ENCODE results near the gene CSGALNACT2.
"Not testable (repeated sequence)": the region's sequence is repeated elsewhere in the genome, so short reads cannot be mapped to it uniquely, and the experiment has no call there.

The CSGALNACT2 gene

GRCh38 chr10:43177595-43177994 lies 39.4 kb downstream of the CSGALNACT2 start:
- no peak for DNase-seq (ENCODE audit: low spot score)
- FAIRE-seq: no peak

- FAIRE-seq (no peak), DNase-seq (ENCODE audit: low spot score) (no peak)
These were observed 42.9 kb downstream of the CSGALNACT2 start for GRCh38 chr10:43181146-43181545.

- peak; percentile 62 for FAIRE-seq
- not testable (repeated sequence) for DNase-seq (ENCODE audit: low spot score)
These were observed 45.5 kb downstream of the CSGALNACT2 start for GRCh38 chr10:43183764-43184163.

- FAIRE-seq: no peak
- no peak for DNase-seq (ENCODE audit: low spot score)
These were observed 47.9 kb downstream of the CSGALNACT2 start for GRCh38 chr10:43186150-43186549.

GRCh38 chr10:43187213-43187612 lies 49.0 kb downstream of the CSGALNACT2 start:
- DNase-seq (ENCODE audit: low spot score) (no peak), FAIRE-seq (no peak)

- FAIRE-seq: no peak
- no peak for DNase-seq (ENCODE audit: low spot score)
These were observed 50.5 kb downstream of the CSGALNACT2 start for GRCh38 chr10:43188702-43189101.

GRCh38 chr10:43190289-43190688 lies 52.0 kb downstream of the CSGALNACT2 start:
- FAIRE-seq (no peak), DNase-seq (ENCODE audit: low spot score) (no peak)

- FAIRE-seq (no peak), DNase-seq (ENCODE audit: low spot score) (no peak)
These were observed 52.5 kb downstream of the CSGALNACT2 start for GRCh38 chr10:43190775-43191174.

GRCh38 chr10:43192884-43193283 lies 54.6 kb downstream of the CSGALNACT2 start:
- peak; percentile 62 for FAIRE-seq

GRCh38 chr10:43193496-43194080 lies 55.3 kb downstream of the CSGALNACT2 start:
- DNase-seq (ENCODE audit: low spot score): no peak
- FAIRE-seq: peak; percentile 80

More at GRCh38 chr10:43192884-43193283, 54.6 kb downstream of the CSGALNACT2 start:
- DNase-seq (ENCODE audit: low spot score): no peak

- FAIRE-seq (peak; percentile 87), DNase-seq (ENCODE audit: low spot score) (no peak)
These were observed 56.0 kb downstream of the CSGALNACT2 start for GRCh38 chr10:43194266-43194665.

GRCh38 chr10:43194859-43195258 lies 56.6 kb downstream of the CSGALNACT2 start:
- no peak for DNase-seq (ENCODE audit: low spot score)
- peak; percentile 89 for FAIRE-seq

- DNase-seq (ENCODE audit: low spot score) (no peak), FAIRE-seq (no peak)
These were observed 57.3 kb downstream of the CSGALNACT2 start for GRCh38 chr10:43195557-43195956.

GRCh38 chr10:43196131-43196980 lies 58.1 kb downstream of the CSGALNACT2 start:
- no peak for DNase-seq (ENCODE audit: low spot score)
- FAIRE-seq: peak; percentile 90

GRCh38 chr10:43196981-43197833 lies 59.0 kb downstream of the CSGALNACT2 start:
- FAIRE-seq: peak; percentile 78

GRCh38 chr10:43197834-43198681 lies 59.8 kb downstream of the CSGALNACT2 start:
- peak; percentile 23 for FAIRE-seq

More at GRCh38 chr10:43196981-43197833, 59.0 kb downstream of the CSGALNACT2 start:
- peak; percentile 12 for DNase-seq (ENCODE audit: low spot score)

GRCh38 chr10:43198682-43199005 lies 60.4 kb downstream of the CSGALNACT2 start:
- DNase-seq (ENCODE audit: low spot score): no peak
- no peak for FAIRE-seq

More at GRCh38 chr10:43197834-43198681, 59.8 kb downstream of the CSGALNACT2 start:
- peak; percentile 58 for DNase-seq (ENCODE audit: low spot score)

- DNase-seq (ENCODE audit: low spot score): no peak
- peak; percentile 5 for FAIRE-seq
These were observed 60.9 kb downstream of the CSGALNACT2 start for GRCh38 chr10:43199088-43199683.

- peak; percentile 56 for FAIRE-seq
- no peak for DNase-seq (ENCODE audit: low spot score)
These were observed 61.7 kb downstream of the CSGALNACT2 start for GRCh38 chr10:43199684-43200537.
